HepG2 (cell line): ENCODE measurements around the gene LCTL. TPM values are rescaled to one million over a fixed set of nuclear protein-coding genes. Genes with fewer than 3 reads are reported as not detected.

Source experiments
- AHR ChIP-seq: IDR thresholded peaks from 2 replicates; pipeline ENCODE4 v1.6.1; 2018; ENCODE audit warnings: missing genetic modification reagents, missing compliant biosample characterization
- FOXJ3 ChIP-seq: sonication (generic); formaldehyde crosslinking; IDR thresholded peaks from 2 replicates; pipeline ENCODE4 v1.4.0; 2020; ENCODE audit warnings: missing genetic modification reagents, mild to moderate bottlenecking, borderline replicate concordance
- FOXK1 ChIP-seq: sonication (generic); formaldehyde crosslinking; IDR thresholded peaks from 2 replicates; pipeline ENCODE4 v1.4.0; 2020; ENCODE audit warnings: low read depth, missing genetic modification reagents, borderline replicate concordance
- FOXM1 ChIP-seq: sonication (generic); formaldehyde crosslinking; IDR thresholded peaks from 2 replicates; pipeline ENCODE4 v1.5.0; 2020; ENCODE audit warnings: missing genetic modification reagents
- HNF4A ChIP-seq: sonication (generic); formaldehyde crosslinking; IDR thresholded peaks from 2 replicates; pipeline ENCODE4 v1.4.0; 2020; ENCODE audit warnings: missing genetic modification reagents
- HOXA5 ChIP-seq: sonication (generic); formaldehyde crosslinking; IDR thresholded peaks from 2 replicates; pipeline ENCODE4 v1.4.0; 2020; ENCODE audit warnings: missing genetic modification reagents
- NR1H2 ChIP-seq: sonication (generic); formaldehyde crosslinking; IDR thresholded peaks from 2 replicates; pipeline ENCODE4 v1.8.1; 2022; ENCODE audit warnings: low read depth, missing genetic modification reagents, borderline replicate concordance
- RBFOX2 ChIP-seq: fragments of 200-400 bp; formaldehyde crosslinking; IDR thresholded peaks from 2 replicates; pipeline ENCODE4 v1.6.1; 2017; ENCODE audit warnings: low read depth, mild to moderate bottlenecking, low read length
- SRSF4 ChIP-seq: fragments of 200-400 bp; formaldehyde crosslinking; IDR thresholded peaks from one replicate; pipeline ENCODE4 v1.6.1; 2018; ENCODE audit warnings: mild to moderate bottlenecking, low read depth, low read length, moderate library complexity; ENCODE audit not compliant: poor library complexity, severe bottlenecking
- TBL1XR1 ChIP-seq: fragments of 150-350 bp; IDR thresholded peaks from 2 replicates; pipeline ENCODE4 v1.6.1; 2014; ENCODE audit warnings: borderline replicate concordance, low read length; ENCODE audit not compliant: partially characterized antibody
- THRA ChIP-seq: sonication (generic); formaldehyde crosslinking; IDR thresholded peaks from 2 replicates; pipeline ENCODE4 v1.4.0; 2020; ENCODE audit warnings: missing genetic modification reagents, borderline replicate concordance
- ZBTB7A ChIP-seq: sonication (generic); formaldehyde crosslinking; IDR thresholded peaks from 2 replicates; pipeline ENCODE4 v1.8.0; 2022; ENCODE audit warnings: mild to moderate bottlenecking, missing genetic modification reagents
- ZNF232 ChIP-seq: sonication (generic); formaldehyde crosslinking; IDR thresholded peaks from 2 replicates; pipeline ENCODE4 v1.4.0; 2020; ENCODE audit warnings: missing genetic modification reagents, borderline replicate concordance
- ZNF234 ChIP-seq: sonication (generic); formaldehyde crosslinking; conservative IDR thresholded peaks from 2 replicates; pipeline ENCODE4 v1.5.1; 2020; ENCODE audit warnings: mild to moderate bottlenecking, missing genetic modification reagents
- ZNF251 ChIP-seq: sonication (generic); formaldehyde crosslinking; IDR thresholded peaks from 2 replicates; pipeline ENCODE4 v1.9.0; 2021; ENCODE audit warnings: mild to moderate bottlenecking, missing genetic modification reagents
- ZNF468 ChIP-seq: sonication (generic); formaldehyde crosslinking; IDR thresholded peaks from 2 replicates; pipeline ENCODE4 v1.8.0; 2022; ENCODE audit warnings: mild to moderate bottlenecking, moderate library complexity, missing genetic modification reagents
- ZNF644 ChIP-seq: IDR thresholded peaks from 2 replicates; pipeline ENCODE4 v1.6.1; 2016; ENCODE audit warnings: low read depth
- ZNF670 ChIP-seq: sonication (generic); formaldehyde crosslinking; IDR thresholded peaks from 2 replicates; pipeline ENCODE4 v1.8.0; 2022; ENCODE audit warnings: mild to moderate bottlenecking, missing genetic modification reagents, borderline replicate concordance
- polyA plus RNA-seq, 8 experiments: library from polyadenylated mRNA; depleted of rRNA in 3 of 8; stranded (reverse) in 7 of 8; unstranded in 1 of 8; fragments of >200 nt; fragmentation: Illumina TruSeq in 4 of 8; extraction: Trizol in 4 of 8; gene quantifications; 2 replicates each; pipeline versions ENCODE4 v1.2.1 to v1.2.3, GENCODE V29; 2011 to 2016; ENCODE audit warnings: low read depth in 4 of 8, missing spikeins in 1 of 8, mixed read lengths in 1 of 8; ENCODE audit not compliant: insufficient read depth in 1 of 8
- total RNA-seq, 5 experiments: library from RNA; depleted of rRNA; stranded (reverse); fragments of >200 nt; fragmentation: Illumina TruSeq; extraction: Trizol; gene quantifications; 2 replicates each; pipeline ENCODE4 v1.2.3, GENCODE V29; 2016; ENCODE audit warnings: low read depth in 1 of 5
- TF ChIP-seq, protein P1 (sequence below): sonication (generic); formaldehyde crosslinking; IDR thresholded peaks from 2 replicates; pipeline ENCODE4 v1.4.0; 2020; ENCODE audit warnings: missing genetic modification reagents
- TF ChIP-seq, protein P2 (sequence below): sonication (generic); formaldehyde crosslinking; IDR thresholded peaks from 2 replicates; pipeline ENCODE4 v1.4.0; 2020; ENCODE audit warnings: missing genetic modification reagents

LCTL gene
- total and polyA plus RNA-seq, 2 of the 13 experiments (the other 11 are each of a cell fraction or from before 2014, with no cell fraction given): 0.96 to 1.4 TPM

- TF ChIP-seq TBL1XR1 (no peak), ZNF251 (CRISPR knock-in tag) (0 out of 2 replicates have a peak, but pooled peaks have one; percentile 70), ZNF234 (CRISPR knock-in tag) (no peak), NR1H2 (no peak), RBFOX2 (peak; percentile 77), FOXM1 (CRISPR knock-in tag) (no peak), ZNF670 (CRISPR knock-in tag) (peak; percentile 36; the same call in 1 of the 2 replicates), FOXJ3 (CRISPR knock-in tag) (no peak), ZNF644 (CRISPR knock-in tag) (no peak), ZBTB7A (no peak), THRA (CRISPR knock-in tag) (no peak; the same call in 1 of the 2 replicates), AHR (CRISPR knock-in tag) (no peak), HOXA5 (CRISPR knock-in tag) (no peak), SRSF4 (no peak), ZNF232 (CRISPR knock-in tag) (peak; percentile 29; the same call in 1 of the 2 replicates), FOXK1 (CRISPR knock-in tag) (peak; percentile 14; the same call in 1 of the 2 replicates), HNF4A (CRISPR knock-in tag) (peak; percentile 5; the same call in 1 of the 2 replicates), ZNF468 (no peak)
- TF ChIP-seq, protein P1, sequence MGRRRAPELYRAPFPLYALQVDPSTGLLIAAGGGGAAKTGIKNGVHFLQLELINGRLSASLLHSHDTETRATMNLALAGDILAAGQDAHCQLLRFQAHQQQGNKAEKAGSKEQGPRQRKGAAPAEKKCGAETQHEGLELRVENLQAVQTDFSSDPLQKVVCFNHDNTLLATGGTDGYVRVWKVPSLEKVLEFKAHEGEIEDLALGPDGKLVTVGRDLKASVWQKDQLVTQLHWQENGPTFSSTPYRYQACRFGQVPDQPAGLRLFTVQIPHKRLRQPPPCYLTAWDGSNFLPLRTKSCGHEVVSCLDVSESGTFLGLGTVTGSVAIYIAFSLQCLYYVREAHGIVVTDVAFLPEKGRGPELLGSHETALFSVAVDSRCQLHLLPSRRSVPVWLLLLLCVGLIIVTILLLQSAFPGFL (CRISPR knock-in tag): no peak
- TF ChIP-seq, protein P2, sequence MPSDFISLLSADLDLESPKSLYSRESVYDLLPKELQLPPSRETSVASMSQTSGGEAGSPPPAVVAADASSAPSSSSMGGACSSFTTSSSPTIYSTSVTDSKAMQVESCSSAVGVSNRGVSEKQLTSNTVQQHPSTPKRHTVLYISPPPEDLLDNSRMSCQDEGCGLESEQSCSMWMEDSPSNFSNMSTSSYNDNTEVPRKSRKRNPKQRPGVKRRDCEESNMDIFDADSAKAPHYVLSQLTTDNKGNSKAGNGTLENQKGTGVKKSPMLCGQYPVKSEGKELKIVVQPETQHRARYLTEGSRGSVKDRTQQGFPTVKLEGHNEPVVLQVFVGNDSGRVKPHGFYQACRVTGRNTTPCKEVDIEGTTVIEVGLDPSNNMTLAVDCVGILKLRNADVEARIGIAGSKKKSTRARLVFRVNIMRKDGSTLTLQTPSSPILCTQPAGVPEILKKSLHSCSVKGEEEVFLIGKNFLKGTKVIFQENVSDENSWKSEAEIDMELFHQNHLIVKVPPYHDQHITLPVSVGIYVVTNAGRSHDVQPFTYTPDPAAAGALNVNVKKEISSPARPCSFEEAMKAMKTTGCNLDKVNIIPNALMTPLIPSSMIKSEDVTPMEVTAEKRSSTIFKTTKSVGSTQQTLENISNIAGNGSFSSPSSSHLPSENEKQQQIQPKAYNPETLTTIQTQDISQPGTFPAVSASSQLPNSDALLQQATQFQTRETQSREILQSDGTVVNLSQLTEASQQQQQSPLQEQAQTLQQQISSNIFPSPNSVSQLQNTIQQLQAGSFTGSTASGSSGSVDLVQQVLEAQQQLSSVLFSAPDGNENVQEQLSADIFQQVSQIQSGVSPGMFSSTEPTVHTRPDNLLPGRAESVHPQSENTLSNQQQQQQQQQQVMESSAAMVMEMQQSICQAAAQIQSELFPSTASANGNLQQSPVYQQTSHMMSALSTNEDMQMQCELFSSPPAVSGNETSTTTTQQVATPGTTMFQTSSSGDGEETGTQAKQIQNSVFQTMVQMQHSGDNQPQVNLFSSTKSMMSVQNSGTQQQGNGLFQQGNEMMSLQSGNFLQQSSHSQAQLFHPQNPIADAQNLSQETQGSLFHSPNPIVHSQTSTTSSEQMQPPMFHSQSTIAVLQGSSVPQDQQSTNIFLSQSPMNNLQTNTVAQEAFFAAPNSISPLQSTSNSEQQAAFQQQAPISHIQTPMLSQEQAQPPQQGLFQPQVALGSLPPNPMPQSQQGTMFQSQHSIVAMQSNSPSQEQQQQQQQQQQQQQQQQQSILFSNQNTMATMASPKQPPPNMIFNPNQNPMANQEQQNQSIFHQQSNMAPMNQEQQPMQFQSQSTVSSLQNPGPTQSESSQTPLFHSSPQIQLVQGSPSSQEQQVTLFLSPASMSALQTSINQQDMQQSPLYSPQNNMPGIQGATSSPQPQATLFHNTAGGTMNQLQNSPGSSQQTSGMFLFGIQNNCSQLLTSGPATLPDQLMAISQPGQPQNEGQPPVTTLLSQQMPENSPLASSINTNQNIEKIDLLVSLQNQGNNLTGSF: 0 out of 2 replicates have a peak, but pooled peaks have one; percentile 40
These were observed 61.0 kb downstream of the LCTL start, which contains the start of the genes RPL4 and ZWILCH (continued) for GRCh38 chr15:66504563-66505429.
